ENCODE data around the gene CAPN9. TPM values are rescaled to one million over a fixed set of nuclear protein-coding genes. Genes with fewer than 3 reads are reported as not detected.

The CAPN9 gene
- total and polyA plus RNA-seq, 9 of the 15 experiments (the other 6 are each of a cell fraction or from before 2014, with no cell fraction given): not detected

- no peak for TF ChIP-seq TGIF2 (CRISPR knock-in tag; IDR thresholded peaks at IDR 0.05)
Observed at GRCh38 chr1:230823426-230823825, 76.2 kb downstream of the CAPN9 start (continued).

- Histone ChIP-seq H3K36me3 (ENCODE audit: control insufficient read depth, insufficient read depth, low read length) (no peaks in the 10 kb centered on the region), H3K27me3 (ENCODE audit: control insufficient read depth in 2 of 2, insufficient read depth in 2 of 2, low read length in 2 of 2) (peaks cover 26 to 62% of the 10 kb centered on the region in 2 experiments; a peak in 4 of 5 replicates), H2AFZ (ENCODE audit: low read depth, low read length) (no peak overlapping the region), H3K9ac (ENCODE audit: insufficient read depth in 1 of 2, low read depth in 2 of 2, low read length in 2 of 2) (no peak overlapping the region), H3K4me1 (replicated peaks in 1 of 2; ENCODE audit: control insufficient read depth in 2 of 2, insufficient read depth in 2 of 2, low read length in 2 of 2) (peaks cover 0 to 6% of the 10 kb centered on the region in 2 experiments; a peak in 3 of 5 replicates), H3K79me2 (ENCODE audit: control insufficient read depth, insufficient read depth, low read length) (no peaks in the 10 kb centered on the region), H3K4me3 (no peak overlapping the region), H3K27ac (ENCODE audit: extremely low read depth, low read depth, low read length) (no peak overlapping the region), H3K9me3 (replicated peaks; ENCODE audit: control insufficient read depth, insufficient read depth, low read depth, low read length) (no peaks in the 10 kb centered on the region), H3K9me1 (ENCODE audit: control insufficient read depth, insufficient read depth, low read length) (no peaks in the 10 kb centered on the region), H3K4me2 (ENCODE audit: insufficient read depth, low read length) (no peak overlapping the region), H4K20me1 (replicated peaks; ENCODE audit: control insufficient read depth, insufficient read depth, low read length) (no peaks in the 10 kb centered on the region)
- BruUV-seq (replicated peaks): no TSS peak
- TF ChIP-seq MEF2A (IDR thresholded peaks at IDR 0.05; ENCODE audit: control insufficient read depth, low read depth, low read length) (no peak), BACH1 (tag; IDR thresholded peaks at IDR 0.05) (no peak), MEF2D (tag; conservative IDR thresholded peaks at IDR 0.05; ENCODE audit: low read depth) (no peak)
- intact Hi-C loops (cut with micrococcal nuclease) (no loop called here), in situ Hi-C loops (cut with MboI) (no loop called here)
- FAIRE-seq (no peak), ATAC-seq (peak; percentile 25; the same call in 2 of the 3 replicates), DNase-seq (ENCODE audit: extremely low read depth in 1 of 4, low spot score in 3 of 4) (peak in 1 of 4 experiments; percentile 9)
- CTCF ChIA-PET (ENCODE audit: low intra/inter-chr PET ratio): no interaction called here
- POLR2A ChIA-PET: no interaction called here
- 3% methylated on average over 3 of the region's 3 CpGs for WGBS (ENCODE audit: insufficient coverage, low coverage, missing lambda C conversion rate)
Observed at GRCh38 chr1:230823931-230824381, 76.8 kb downstream of the CAPN9 start.

GRCh38 chr1:230824551-230824918 lies 77.3 kb downstream of the CAPN9 start:
- no peak overlapping the region for H3K4me3 ChIP-seq
- no peaks in the 10 kb centered on the region for H3K36me3 ChIP-seq (ENCODE audit: control insufficient read depth, insufficient read depth, low read length)
- H3K27ac ChIP-seq (ENCODE audit: extremely low read depth, low read depth, low read length): no peak overlapping the region
- no TSS peak for BruUV-seq (replicated peaks)
- H3K27me3 ChIP-seq (ENCODE audit: control insufficient read depth in 2 of 2, insufficient read depth in 2 of 2, low read length in 2 of 2): peaks cover 26 to 60% of the 10 kb centered on the region in 2 experiments; a peak in 4 of 5 replicates
- intact Hi-C loops (cut with micrococcal nuclease) (no loop called here), in situ Hi-C loops (cut with MboI) (no loop called here)
- H3K79me2 ChIP-seq (ENCODE audit: control insufficient read depth, insufficient read depth, low read length): no peaks in the 10 kb centered on the region
- FAIRE-seq (no peak), DNase-seq (ENCODE audit: extremely low read depth in 1 of 4, low spot score in 3 of 4) (no peak), ATAC-seq (no peak)
- H3K9ac ChIP-seq (ENCODE audit: insufficient read depth in 1 of 2, low read depth in 2 of 2, low read length in 2 of 2): no peak overlapping the region
- WGBS (ENCODE audit: insufficient coverage, low coverage, missing lambda C conversion rate): 24% methylated on average over 4 of the region's 4 CpGs
- peaks cover 0 to 6% of the 10 kb centered on the region in 2 experiments; a peak in 3 of 5 replicates for H3K4me1 ChIP-seq (replicated peaks in 1 of 2; ENCODE audit: control insufficient read depth in 2 of 2, insufficient read depth in 2 of 2, low read length in 2 of 2)
- POLR2A ChIA-PET: no interaction called here
- CTCF ChIA-PET (ENCODE audit: low intra/inter-chr PET ratio): no interaction called here
- no peak overlapping the region; the same call in 1 of the 2 replicates for H2AFZ ChIP-seq (ENCODE audit: low read depth, low read length)
- no peaks in the 10 kb centered on the region for H3K9me1 ChIP-seq (ENCODE audit: control insufficient read depth, insufficient read depth, low read length)
- no peak overlapping the region for H3K4me2 ChIP-seq (ENCODE audit: insufficient read depth, low read length)
- no peaks in the 10 kb centered on the region for H3K9me3 ChIP-seq (replicated peaks; ENCODE audit: control insufficient read depth, insufficient read depth, low read depth, low read length)
- no peaks in the 10 kb centered on the region for H4K20me1 ChIP-seq (replicated peaks; ENCODE audit: control insufficient read depth, insufficient read depth, low read length)
- TF ChIP-seq BACH1 (tag; IDR thresholded peaks at IDR 0.05) (no peak), MAFK (IDR thresholded peaks at IDR 0.05; ENCODE audit: low read length) (no peak), ZNF695 (CRISPR knock-in tag; IDR thresholded peaks at IDR 0.05) (no peak), TCF3 (CRISPR knock-in tag; IDR thresholded peaks at IDR 0.05) (no peak), L3MBTL2 (IDR thresholded peaks at IDR 0.05) (no peak)
